ENCODE measurements around the gene SIDT2. TPM values are rescaled to one million over a fixed set of nuclear protein-coding genes. Genes with fewer than 3 reads are reported as not detected.

SIDT2 gene
- total and polyA plus RNA-seq, 2 of the 13 experiments (the other 11 are each of a cell fraction or from before 2014, with no cell fraction given) = 11.5 to 28.0 TPM

DNA sequence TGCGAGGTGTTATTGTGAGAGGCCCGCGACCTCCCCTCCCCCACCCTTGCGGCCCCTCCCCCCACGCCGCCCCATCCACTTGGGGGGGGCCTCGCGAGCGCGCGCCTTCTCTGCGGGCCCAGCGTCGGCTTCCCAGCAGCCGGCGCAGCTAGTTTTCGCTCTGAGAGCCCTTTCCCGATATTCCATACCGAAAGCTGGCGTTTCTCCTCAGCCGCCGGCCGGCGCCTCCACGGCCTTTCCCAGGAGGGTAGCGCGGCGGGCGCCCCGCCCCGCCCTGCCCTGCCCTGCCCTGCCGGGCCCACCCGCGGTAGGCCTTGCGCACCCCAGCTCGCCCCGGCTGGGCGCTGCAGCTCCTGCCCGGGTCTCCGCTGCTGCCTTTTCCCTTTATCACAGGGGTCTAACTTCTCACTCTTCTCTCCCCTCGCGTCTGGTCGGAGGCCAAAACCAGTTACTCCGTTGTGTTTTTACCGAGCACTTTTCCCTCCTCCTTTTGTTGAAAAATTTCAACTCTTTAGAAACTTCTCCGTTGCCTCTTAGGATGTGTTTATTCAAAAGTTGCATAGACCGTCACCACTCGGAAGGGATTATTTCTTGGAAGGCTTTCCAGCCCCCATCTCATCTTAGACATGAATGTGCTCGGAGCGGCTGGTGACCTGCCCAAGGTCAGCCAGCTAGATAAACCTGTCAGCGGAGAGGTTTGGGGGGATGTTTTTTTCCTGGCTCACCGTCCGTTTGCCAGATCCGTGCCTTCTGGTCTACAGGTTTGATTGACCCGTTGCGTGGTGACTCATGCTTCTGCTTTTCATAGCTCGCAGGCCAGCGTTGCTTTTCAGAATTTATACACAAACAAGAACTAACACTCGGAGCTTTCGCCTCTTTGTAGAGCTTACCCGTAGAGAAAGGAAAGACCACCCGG, 33.8 kb upstream of the SIDT2 start (continued):
- TF ChIP-seq, protein P1, sequence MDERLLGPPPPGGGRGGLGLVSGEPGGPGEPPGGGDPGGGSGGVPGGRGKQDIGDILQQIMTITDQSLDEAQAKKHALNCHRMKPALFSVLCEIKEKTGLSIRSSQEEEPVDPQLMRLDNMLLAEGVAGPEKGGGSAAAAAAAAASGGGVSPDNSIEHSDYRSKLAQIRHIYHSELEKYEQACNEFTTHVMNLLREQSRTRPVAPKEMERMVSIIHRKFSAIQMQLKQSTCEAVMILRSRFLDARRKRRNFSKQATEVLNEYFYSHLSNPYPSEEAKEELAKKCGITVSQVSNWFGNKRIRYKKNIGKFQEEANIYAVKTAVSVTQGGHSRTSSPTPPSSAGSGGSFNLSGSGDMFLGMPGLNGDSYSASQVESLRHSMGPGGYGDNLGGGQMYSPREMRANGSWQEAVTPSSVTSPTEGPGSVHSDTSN (CRISPR knock-in tag; IDR thresholded peaks at IDR 0.05) = peak; percentile 32; the same call in 1 of the 2 replicates
- no peak for TF ChIP-seq HDAC2 (CRISPR knock-in tag; IDR thresholded peaks at IDR 0.05)
- TF ChIP-seq EZH2 (conservative IDR thresholded peaks at IDR 0.05; ENCODE audit: low read depth, low read length) = no peak
- TF ChIP-seq PRPF4 (IDR thresholded peaks at IDR 0.05; ENCODE audit: low read depth, low read length, poor library complexity, severe bottlenecking) = peak; percentile 85
- TF ChIP-seq, protein P2, sequence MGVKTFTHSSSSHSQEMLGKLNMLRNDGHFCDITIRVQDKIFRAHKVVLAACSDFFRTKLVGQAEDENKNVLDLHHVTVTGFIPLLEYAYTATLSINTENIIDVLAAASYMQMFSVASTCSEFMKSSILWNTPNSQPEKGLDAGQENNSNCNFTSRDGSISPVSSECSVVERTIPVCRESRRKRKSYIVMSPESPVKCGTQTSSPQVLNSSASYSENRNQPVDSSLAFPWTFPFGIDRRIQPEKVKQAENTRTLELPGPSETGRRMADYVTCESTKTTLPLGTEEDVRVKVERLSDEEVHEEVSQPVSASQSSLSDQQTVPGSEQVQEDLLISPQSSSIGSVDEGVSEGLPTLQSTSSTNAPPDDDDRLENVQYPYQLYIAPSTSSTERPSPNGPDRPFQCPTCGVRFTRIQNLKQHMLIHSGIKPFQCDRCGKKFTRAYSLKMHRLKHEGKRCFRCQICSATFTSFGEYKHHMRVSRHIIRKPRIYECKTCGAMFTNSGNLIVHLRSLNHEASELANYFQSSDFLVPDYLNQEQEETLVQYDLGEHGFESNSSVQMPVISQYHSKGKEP (CRISPR knock-in tag; IDR thresholded peaks at IDR 0.05) = no peak
- TF ChIP-seq ZNF44 (CRISPR knock-in tag; IDR thresholded peaks at IDR 0.05) = no peak
- no peak for TF ChIP-seq ZNF34 (CRISPR knock-in tag; IDR thresholded peaks at IDR 0.05; ENCODE audit: borderline replicate concordance)
- no peak for TF ChIP-seq POLR2AphosphoS2 (IDR thresholded peaks at IDR 0.05; ENCODE audit: low read depth, low read length)
- TF ChIP-seq ZBTB8A (CRISPR knock-in tag; IDR thresholded peaks at IDR 0.05; ENCODE audit: borderline replicate concordance, low read depth) = no peak; the same call in 1 of the 2 replicates
- TF ChIP-seq, protein P3, sequence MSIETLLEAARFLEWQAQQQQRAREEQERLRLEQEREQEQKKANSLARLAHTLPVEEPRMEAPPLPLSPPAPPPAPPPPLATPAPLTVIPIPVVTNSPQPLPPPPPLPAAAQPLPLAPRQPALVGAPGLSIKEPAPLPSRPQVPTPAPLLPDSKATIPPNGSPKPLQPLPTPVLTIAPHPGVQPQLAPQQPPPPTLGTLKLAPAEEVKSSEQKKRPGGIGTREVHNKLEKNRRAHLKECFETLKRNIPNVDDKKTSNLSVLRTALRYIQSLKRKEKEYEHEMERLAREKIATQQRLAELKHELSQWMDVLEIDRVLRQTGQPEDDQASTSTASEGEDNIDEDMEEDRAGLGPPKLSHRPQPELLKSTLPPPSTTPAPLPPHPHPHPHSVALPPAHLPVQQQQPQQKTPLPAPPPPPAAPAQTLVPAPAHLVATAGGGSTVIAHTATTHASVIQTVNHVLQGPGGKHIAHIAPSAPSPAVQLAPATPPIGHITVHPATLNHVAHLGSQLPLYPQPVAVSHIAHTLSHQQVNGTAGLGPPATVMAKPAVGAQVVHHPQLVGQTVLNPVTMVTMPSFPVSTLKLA (IDR thresholded peaks at IDR 0.05) = no peak
- no peak; the same call in 1 of the 2 replicates for TF ChIP-seq ESRRA (CRISPR knock-in tag; IDR thresholded peaks at IDR 0.05; ENCODE audit: low read depth)
- TF ChIP-seq ZNF354B (CRISPR knock-in tag; IDR thresholded peaks at IDR 0.05) = 0 out of 2 replicates have a peak, but pooled peaks have one; percentile 48
- TF ChIP-seq, protein P4, sequence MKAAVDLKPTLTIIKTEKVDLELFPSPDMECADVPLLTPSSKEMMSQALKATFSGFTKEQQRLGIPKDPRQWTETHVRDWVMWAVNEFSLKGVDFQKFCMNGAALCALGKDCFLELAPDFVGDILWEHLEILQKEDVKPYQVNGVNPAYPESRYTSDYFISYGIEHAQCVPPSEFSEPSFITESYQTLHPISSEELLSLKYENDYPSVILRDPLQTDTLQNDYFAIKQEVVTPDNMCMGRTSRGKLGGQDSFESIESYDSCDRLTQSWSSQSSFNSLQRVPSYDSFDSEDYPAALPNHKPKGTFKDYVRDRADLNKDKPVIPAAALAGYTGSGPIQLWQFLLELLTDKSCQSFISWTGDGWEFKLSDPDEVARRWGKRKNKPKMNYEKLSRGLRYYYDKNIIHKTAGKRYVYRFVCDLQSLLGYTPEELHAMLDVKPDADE (CRISPR knock-in tag; IDR thresholded peaks at IDR 0.05) = no peak
- TF ChIP-seq DR1 (CRISPR knock-in tag; IDR thresholded peaks at IDR 0.05) = no peak; the same call in 1 of the 2 replicates
- no peak for TF ChIP-seq ZNF337 (CRISPR knock-in tag; IDR thresholded peaks at IDR 0.05; ENCODE audit: borderline replicate concordance, low read depth)
- TF ChIP-seq SP1 (IDR thresholded peaks at IDR 0.05) = no peak
- no peak for TF ChIP-seq SP1 (CRISPR knock-in tag; IDR thresholded peaks at IDR 0.05)
- TF ChIP-seq, protein P5, sequence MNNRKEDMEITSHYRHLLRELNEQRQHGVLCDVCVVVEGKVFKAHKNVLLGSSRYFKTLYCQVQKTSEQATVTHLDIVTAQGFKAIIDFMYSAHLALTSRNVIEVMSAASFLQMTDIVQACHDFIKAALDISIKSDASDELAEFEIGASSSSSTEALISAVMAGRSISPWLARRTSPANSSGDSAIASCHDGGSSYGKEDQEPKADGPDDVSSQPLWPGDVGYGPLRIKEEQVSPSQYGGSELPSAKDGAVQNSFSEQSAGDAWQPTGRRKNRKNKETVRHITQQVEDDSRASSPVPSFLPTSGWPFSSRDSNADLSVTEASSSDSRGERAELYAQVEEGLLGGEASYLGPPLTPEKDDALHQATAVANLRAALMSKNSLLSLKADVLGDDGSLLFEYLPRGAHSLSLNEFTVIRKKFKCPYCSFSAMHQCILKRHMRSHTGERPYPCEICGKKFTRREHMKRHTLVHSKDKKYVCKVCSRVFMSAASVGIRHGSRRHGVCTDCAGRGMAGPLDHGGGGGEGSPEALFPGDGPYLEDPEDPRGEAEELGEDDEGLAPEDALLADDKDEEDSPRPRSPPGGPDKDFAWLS (CRISPR knock-in tag; IDR thresholded peaks at IDR 0.05; ENCODE audit: borderline replicate concordance) = no peak
- peak; percentile 62 for TF ChIP-seq AGO2 (optimal IDR thresholded peaks at IDR 0.05; ENCODE audit: low read depth, low read length)
- no peak for TF ChIP-seq KLF15 (CRISPR knock-in tag; IDR thresholded peaks at IDR 0.05; ENCODE audit: borderline replicate concordance)
- peak; percentile 79 for TF ChIP-seq KDM5A (IDR thresholded peaks at IDR 0.05; ENCODE audit: borderline replicate concordance, low read length)
- TF ChIP-seq ZNF567 (CRISPR knock-in tag; IDR thresholded peaks at IDR 0.05; ENCODE audit: borderline replicate concordance) = no peak

All from HepG2 (cell line).